ENCODE data around the gene POTEE.
"Not testable (repeated sequence)": the region's sequence is repeated elsewhere in the genome, so short reads cannot be mapped to it uniquely, and the experiment has no call there.

Gene POTEE

GRCh38 chr2:131209030-131209772, at the start of gene POTEE:
TSS of gene POTEE (plus strand) at chr2:131209536. CDS start at chr2:131218403, 8,867 bp downstream.
- DNase-seq = not testable (repeated sequence)

DNA sequence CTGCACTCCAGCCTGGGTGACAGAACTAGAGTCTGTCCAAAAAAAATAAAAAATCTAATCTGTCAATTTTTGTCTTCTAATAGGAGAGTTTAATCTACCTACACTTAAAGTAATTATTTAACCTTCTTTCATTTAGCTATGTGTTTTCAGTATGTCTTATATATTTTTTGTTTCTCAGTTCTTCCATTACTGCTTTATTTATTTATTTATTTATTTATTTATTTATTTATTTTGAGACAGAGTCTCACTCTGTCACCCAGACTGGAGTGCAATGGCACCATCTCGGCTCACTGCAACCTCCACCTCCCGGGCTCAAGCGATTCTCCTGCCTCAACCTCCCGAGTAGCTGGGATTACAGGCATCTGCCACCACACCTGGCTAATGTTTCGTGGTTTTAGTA, 43.8 kb upstream of the POTEE start:
- not testable (repeated sequence) for DNase-seq

GRCh38 chr2:131168538-131168937, 40.8 kb upstream of the POTEE start:
- no peak for DNase-seq

- not testable (repeated sequence) for DNase-seq
Observed at GRCh38 chr2:131178050-131178449, 31.3 kb upstream of the POTEE start.

DNA sequence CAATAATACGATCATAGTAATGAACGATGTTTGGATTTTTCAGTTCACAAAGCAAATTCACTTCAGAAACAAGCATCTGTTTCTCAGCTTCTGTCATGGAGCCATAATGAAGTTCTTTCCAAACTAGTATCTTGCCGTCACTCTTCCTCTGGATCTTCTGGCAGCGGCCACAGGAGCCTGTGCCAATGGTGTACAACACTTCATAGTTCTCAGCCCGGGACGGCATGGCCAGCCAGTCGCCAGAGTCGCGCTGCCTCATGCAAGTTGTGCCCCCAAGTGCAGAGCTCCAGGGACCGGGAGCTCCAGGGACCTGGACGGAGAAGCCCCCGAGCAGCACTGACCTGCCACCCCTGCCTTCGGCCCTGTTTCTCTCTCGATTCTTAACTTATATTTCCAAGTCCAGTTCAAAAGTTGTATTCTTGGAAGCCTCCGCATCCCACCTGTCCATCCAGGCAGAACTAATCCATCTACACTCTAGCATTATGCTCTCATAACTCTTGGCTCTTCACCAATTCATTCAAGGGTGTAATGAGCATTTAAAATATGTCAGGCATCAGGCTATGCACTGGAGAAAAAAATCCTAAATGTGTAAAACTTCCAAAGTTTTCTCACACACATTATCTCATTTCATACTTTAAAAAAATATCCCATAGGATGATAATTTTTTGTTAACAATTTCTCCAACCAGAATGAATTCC, 30.5 kb upstream of the POTEE start:
- DNase-seq = not testable (repeated sequence)

DNA sequence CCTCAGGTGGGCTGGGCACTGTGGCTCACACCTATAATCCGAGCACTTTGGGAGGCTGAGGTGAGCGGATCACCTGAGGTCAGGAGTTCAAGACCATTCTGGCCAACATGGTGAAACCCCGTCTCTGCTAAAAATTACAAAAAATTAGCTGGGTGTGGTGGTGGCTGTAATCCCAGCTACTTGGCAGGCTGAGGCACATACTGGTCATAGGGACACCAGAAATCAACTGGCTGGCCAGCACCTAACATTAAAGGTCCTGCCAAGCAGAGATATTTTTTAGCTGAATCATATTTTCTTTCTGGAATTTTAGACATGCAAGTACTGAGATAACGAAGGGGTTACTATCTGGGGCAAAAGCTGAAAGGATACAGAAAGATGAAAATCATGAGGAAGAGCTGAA, 27.9 kb upstream of the POTEE start:
- not testable (repeated sequence) for DNase-seq

DNA sequence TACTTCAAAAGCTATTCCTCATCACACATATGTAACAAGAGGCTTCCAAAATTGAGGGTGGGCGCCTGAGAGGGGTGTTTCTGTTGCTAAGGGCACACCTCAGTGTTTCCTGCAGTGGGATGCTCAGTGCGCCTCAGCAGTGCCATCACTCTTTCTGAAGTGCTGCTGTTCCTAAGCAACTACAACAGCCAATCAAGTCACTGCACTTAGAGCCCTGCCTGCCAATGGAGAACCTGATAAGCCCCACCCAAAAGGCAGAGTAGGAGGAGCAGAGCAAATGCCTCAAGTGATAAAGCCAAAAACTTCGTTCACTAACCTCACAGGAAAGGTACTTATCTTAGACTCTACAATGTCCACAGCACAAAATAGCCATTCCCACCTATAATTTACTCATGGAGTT, 15.9 kb upstream of the POTEE start:
- DNase-seq = peak; percentile 9

GRCh38 chr2:131196186-131196585, 13.2 kb upstream of the POTEE start:
- DNase-seq = not testable (repeated sequence)

- no peak for DNase-seq
Observed at GRCh38 chr2:131201098-131201497, 8.2 kb upstream of the POTEE start.

- DNase-seq = not testable (repeated sequence)
Observed at GRCh38 chr2:131207839-131208238, 1.5 kb upstream of the POTEE start.

DNA sequence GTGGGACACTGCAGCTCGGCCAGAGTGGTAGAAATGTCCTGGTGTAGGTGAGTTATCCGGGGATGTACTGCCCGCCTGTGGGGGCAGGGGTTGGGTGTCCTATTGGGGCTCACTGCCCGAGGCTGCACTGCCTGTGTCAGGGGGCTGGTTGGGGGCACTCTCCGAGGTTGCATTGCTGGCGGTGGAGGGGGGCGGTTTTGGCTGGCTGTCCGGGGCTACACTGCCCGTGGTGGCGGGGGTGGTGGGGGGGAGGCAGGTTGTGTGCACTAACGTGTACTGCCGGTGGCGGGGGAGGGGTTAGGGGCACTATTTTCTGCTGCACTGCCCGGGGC, 403 bp downstream of the POTEE start:
- not testable (repeated sequence) for DNase-seq

- DNase-seq = not testable (repeated sequence)
Observed at GRCh38 chr2:131210434-131211211, 1.3 kb downstream of the POTEE start.

DNA sequence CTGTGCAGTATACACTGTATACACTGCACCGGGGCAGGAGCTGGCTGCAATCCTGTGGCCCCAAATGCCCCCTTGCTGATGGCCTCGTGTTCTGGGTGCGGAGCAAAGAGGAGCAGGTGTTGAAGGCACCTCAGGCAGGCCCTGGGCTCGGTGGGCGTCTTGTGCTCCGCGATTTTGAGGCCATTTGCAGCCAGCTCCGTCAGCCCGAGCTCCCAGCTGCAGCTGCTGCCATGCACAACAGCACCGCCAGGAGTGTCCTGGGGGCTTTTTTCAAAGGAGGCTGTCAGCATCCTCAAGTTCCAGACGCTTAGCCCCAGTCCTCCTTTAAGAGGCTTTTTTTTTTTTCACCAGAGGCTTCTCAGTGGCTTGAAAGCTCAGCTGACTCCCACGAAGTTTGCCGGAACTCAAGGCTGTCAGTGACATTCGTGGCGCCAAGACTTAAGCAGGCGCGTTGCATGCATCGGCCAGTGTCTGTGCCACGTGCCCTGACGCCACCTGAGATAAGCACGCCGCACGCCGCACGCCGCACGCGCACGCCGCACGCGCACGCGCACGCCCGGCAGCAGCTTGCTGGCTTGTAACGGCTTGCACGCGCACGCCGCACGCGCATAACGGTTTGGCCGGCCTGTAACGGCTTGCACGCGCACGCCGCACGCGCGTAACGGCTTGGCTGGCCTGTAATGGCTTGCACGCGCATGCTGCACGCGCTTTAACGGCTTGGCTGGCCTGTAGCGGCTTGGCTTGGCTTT, 8.1 kb downstream of the POTEE start:
- DNase-seq = not testable (repeated sequence)

DNA sequence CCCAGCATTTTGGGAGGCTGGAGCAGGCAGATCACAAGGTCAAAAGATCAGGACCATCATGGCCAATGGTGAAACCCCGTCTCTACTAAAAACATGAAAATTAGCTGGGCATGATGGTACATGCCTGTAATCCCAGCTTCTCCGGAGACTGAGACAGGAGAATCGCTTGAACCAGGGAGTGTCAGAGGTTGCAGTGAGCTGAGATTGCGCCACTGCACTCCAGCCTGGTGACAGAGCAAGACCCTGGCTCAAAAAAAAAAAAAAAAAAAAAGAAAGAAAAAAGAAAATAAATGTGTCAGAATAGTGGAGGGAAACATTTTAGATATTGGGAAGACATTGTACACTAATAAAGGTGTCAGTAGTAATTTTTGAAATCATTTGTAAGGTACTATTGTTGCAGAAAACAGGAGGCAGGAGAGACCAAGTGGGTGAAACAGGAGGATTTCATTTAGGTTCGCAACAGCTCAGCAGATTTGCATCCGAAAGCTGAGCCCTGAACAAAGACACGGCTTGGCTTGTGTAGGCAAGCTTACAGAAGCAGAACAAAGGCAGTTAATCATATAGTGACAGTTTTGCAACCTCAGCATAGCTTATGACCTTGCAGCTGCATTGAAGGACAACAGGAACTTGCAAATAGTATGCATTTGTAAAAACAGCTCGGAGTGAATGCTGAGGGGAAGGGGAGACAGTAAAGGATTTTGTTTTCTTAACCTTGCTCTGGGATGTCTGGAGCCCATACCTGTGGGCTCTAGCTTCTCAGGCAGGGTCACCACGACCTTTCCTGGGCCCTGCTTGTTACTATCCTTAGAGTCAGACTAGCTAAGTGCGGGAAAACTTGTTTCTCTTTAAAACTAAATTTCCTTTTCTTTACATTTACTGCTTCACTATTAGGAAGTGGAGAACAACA, 26.5 kb downstream of the POTEE start:
- not testable (repeated sequence) for DNase-seq

Data from NCI-H82 (cell line).